ENCODE data around the gene EPHA1.

The EPHA1 gene

DNA sequence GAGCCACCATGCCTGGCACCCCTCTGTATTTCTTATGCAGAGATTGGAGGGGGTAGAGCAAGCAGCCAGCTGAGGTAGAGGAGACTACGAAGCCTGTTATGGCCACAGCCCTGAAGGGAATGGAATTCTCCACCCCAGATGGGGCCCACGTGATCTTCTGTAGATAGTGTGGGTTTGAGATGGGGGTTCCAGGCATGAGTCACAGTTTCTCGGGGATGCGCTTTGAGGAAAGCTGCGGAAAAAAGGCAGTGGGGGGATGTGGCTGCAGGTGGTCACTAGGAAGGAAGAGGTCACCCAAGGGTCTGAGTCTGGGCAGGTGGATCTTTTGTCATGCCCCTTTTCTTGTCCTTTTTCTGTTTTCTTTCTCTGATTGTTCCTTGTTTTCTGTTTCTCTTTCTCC lies 57.6 kb downstream of the EPHA1 start:
- no peak for DNase-seq (ENCODE audit: low read depth in 3 of 3)

DNA sequence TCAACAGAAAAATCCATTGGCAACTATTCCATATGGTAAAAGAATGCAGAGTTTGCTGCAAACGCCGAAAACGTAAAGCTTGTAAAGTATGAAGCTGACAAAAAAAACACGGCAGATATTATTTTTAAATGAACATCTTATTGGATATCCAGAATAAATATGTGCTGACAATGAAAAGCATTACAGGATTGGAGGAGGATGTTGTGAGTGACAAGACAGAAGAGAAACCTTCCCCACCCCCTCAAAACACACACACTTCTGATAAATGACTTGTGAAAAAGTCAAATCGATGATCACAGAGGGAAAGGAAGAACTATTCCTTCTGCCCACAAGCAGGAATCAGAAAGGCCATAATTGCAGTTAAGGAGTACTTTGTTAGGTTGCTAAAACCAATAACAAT lies 60.7 kb downstream of the EPHA1 start:
- DNase-seq (ENCODE audit: low read depth in 3 of 3) = no peak

DNA sequence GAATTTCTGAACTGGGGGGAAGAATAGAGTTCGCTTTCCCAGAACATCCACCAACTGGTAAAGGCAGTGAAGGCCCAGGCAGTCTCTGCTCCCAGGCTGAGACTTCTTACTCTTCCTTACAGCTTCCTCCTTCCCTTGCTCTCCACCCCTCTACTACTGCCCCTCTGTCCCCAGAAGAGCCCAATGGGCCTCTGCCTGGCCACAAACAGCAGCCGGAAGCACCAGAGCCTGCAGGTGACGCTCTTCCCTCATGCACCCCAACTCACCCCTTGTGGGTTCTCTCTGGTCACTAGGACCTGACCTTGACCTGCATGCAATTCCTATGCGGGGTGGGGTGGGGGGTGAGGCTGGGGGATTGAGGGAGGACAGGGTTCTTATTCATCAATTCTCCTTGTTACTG lies 62.6 kb downstream of the EPHA1 start:
- DNase-seq (ENCODE audit: low read depth in 3 of 3) = no peak

DNA sequence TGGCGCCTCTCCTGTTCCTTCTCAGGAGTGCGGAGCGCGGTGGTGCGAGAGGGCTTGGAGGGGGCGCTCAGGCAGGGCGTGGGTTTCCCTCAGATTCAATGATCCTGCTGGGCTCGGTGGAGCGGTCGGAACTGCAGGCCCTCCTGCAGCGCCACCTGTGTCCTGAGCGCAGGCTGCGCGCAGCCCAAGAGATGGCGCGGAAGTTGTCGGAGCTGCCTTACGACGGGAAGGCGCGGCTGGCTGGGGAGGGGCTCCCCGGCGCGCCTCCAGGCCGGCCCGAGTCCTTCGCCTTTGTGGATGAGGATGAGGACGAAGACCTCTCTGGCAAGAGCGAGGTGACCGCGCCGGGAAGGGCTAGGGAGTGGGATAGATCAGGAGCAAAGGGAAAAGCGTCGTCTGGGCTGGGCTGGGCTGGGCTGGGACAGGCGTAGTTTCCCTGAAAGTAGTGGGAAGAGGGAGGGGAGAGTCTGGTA lies 63.2 kb downstream of the EPHA1 start:
- DNase-seq (ENCODE audit: low read depth in 3 of 3) = peak; percentile 30 to 68 (median 39)

DNA sequence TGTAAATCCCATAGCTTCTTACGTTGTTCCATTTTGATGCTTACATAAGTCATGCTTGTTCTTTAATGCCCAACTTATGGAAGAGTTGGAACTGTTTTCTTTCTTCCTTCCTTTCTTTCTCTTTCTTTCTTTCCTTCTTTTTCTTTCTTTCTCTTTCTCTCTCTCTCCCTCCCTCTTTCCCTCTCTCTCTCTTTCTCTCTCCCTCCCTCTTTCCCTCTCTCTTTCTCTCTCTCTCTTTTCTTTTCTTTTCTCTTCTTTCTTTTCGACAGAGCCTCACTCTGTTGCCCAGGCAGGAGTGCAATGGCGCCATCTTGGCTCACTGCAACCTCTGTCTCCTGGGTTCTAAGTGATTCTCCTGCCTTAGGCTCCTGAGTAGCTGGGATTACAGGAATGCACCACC lies 65.1 kb downstream of the EPHA1 start:
- DNase-seq (ENCODE audit: low read depth in 3 of 3) = no peak

DNA sequence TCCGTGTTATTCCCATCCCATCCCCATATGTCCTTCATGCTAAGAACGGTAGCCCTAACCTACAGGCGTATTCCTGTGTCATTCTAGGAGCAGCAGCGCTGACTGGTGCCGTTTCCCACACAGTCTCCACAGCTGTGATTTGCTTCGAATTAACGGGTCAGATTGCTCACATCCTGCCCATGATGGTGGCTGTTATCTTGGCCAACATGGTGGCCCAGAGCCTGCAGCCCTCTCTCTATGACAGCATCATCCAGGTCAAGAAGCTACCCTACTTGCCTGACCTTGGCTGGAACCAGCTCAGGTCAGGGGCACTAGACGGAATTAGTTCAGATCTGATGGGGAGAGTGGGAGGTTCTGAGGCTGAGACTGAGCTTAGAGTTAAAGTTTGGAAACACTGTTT lies 66.8 kb downstream of the EPHA1 start:
- DNase-seq (ENCODE audit: low read depth in 3 of 3) = no peak

Data from stimulated activated CD4-positive, alpha-beta T cell treated with anti-CD3 and anti-CD28 coated beads, TNF-alpha, amount 100 ng/mL, for 24 hours (primary cell).